NCI-H345 treated with DMSO at 0.1 percent for 48 hours (cell line): ENCODE data around the gene DHCR7.
"Not testable (repeated sequence)": the region's sequence is repeated elsewhere in the genome, so short reads cannot be mapped to it uniquely, and the experiment has no call there.

ENCODE experiments used
- DNase-seq: peaks from one replicate; lab custom pipeline; 2025; ENCODE audit not compliant: unreplicated experiment; lab: John Stamatoyannopoulos, UW

DHCR7 gene

GRCh38 chr11:71442123-71442522 is 6.1 kb downstream of the DHCR7 start:
- no peak for DNase-seq

GRCh38 chr11:71441251-71441650 is 6.9 kb downstream of the DHCR7 start:
- DNase-seq, result no peak

GRCh38 chr11:71440021-71440755 is 8.0 kb downstream of the DHCR7 start:
- DNase-seq, result no peak

GRCh38 chr11:71438650-71439049 is 9.5 kb downstream of the DHCR7 start:
- DNase-seq, result no peak

GRCh38 chr11:71437879-71438278 is 10.3 kb downstream of the DHCR7 start:
- no peak for DNase-seq

- no peak for DNase-seq
These were observed 10.8 kb downstream of the DHCR7 start for GRCh38 chr11:71437399-71437798.

GRCh38 chr11:71436861-71437260 is 11.3 kb downstream of the DHCR7 start:
- no peak for DNase-seq

- DNase-seq, result no peak
These were observed 12.8 kb downstream of the DHCR7 start for GRCh38 chr11:71435278-71435951.

- DNase-seq, result no peak
These were observed 13.5 kb downstream of the DHCR7 start for GRCh38 chr11:71434576-71435130.

GRCh38 chr11:71433648-71434450 is 14.3 kb downstream of the DHCR7 start:
- no peak for DNase-seq

GRCh38 chr11:71432761-71433647 is 15.2 kb downstream of the DHCR7 start:
- DNase-seq, result no peak

GRCh38 chr11:71431271-71431670 is 16.9 kb downstream of the DHCR7 start:
- DNase-seq, result no peak

GRCh38 chr11:71430166-71430565 is 18.0 kb downstream of the DHCR7 start:
- DNase-seq, result no peak

GRCh38 chr11:71429701-71430100 is 18.5 kb downstream of the DHCR7 start:
- no peak for DNase-seq

GRCh38 chr11:71428861-71429435 is 19.2 kb downstream of the DHCR7 start:
- DNase-seq, result no peak

GRCh38 chr11:71426413-71426812 is 21.8 kb downstream of the DHCR7 start:
- no peak for DNase-seq

GRCh38 chr11:71425860-71426259 is 22.3 kb downstream of the DHCR7 start:
- no peak for DNase-seq

- DNase-seq, result no peak
These were observed 22.8 kb downstream of the DHCR7 start for GRCh38 chr11:71425409-71425808.

- DNase-seq, result peak; percentile 28
These were observed 24.9 kb downstream of the DHCR7 start for GRCh38 chr11:71423181-71423790.

GRCh38 chr11:71422318-71422717 is 25.9 kb downstream of the DHCR7 start:
- not testable (repeated sequence) for DNase-seq
